RWPE2 (cell line): ENCODE results near the gene GALNT18.

Experiments
- ATAC-seq: fragments of 200-7000 bp; cut with Tn5 transposase; 3 replicates; pipeline ENCODE4 v1.9.1; 2021; ENCODE audit warnings: low read depth
- DNase-seq: peaks from one replicate; pipeline ENCODE4 v3.0.0-alpha.2; 2020; ENCODE audit warnings: low spot score
- H3K27ac ChIP-seq: fragments of 450-650 bp; 2 replicates; pipeline ENCODE4 v1.5.1; 2017; ENCODE audit warnings: mild to moderate bottlenecking; ENCODE audit not compliant: poor library complexity, severe bottlenecking
- H3K27me3 ChIP-seq: fragments of 250-450 bp; sonication (Bioruptor Pico); 2 replicates; pipeline ENCODE4 v1.5.1; 2021; ENCODE audit warnings: mild to moderate bottlenecking, moderate library complexity; ENCODE audit not compliant: insufficient read depth, poor library complexity, severe bottlenecking
- H3K36me3 ChIP-seq: fragments of 250-450 bp; sonication (Bioruptor Pico); 2 replicates; pipeline ENCODE4 v1.5.1; 2020; ENCODE audit warnings: low read depth, mild to moderate bottlenecking, moderate library complexity
- H3K4me1 ChIP-seq: fragments of 250-450 bp; sonication (Bioruptor Pico); 2 replicates; pipeline ENCODE4 v1.5.1; 2021; ENCODE audit warnings: mild to moderate bottlenecking, moderate library complexity; ENCODE audit not compliant: insufficient read depth, poor library complexity, severe bottlenecking
- H3K4me3 ChIP-seq: fragments of 250-450 bp; sonication (Bioruptor Pico); 2 replicates; pipeline ENCODE4 v1.5.1; 2021; ENCODE audit warnings: mild to moderate bottlenecking, moderate library complexity; ENCODE audit not compliant: severe bottlenecking
- H3K9me3 ChIP-seq: fragments of 250-450 bp; sonication (Bioruptor Pico); 2 replicates; pipeline ENCODE4 v1.5.1; 2021; ENCODE audit warnings: mild to moderate bottlenecking, moderate library complexity; ENCODE audit not compliant: severe bottlenecking
- TF ChIP-seq, protein P1 (sequence below): fragments of 450-650 bp; IDR thresholded peaks from one replicate; pipeline ENCODE4 v1.5.1; 2017; ENCODE audit warnings: mild to moderate bottlenecking, moderate library complexity; ENCODE audit not compliant: poor library complexity, severe bottlenecking

Gene GALNT18

DNA sequence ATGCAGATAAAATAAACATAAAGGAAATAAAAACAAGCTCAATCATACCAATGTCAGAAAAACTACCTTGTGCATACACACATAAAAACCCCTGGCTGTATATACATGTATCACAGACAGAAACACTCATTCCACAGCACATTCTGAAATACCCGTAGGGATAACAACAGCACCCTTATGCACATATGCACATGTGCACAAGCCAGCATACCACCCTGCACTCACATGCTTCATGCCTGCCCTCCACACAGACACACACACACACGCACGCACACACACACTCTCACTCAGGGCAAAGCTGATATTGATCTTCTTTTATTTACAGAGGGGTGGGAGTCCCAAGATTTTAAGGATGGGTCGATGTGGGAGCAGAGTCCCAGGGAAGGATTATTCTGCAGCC is 360.9 kb downstream of the GALNT18 start:
- H3K27ac ChIP-seq, result no peak overlapping the region
- H3K36me3 ChIP-seq, result no peaks in the 10 kb centered on the region
- no peak overlapping the region for H3K4me3 ChIP-seq
- H3K4me1 ChIP-seq, result no peaks in the 10 kb centered on the region
- H3K9me3 ChIP-seq, result no peaks in the 10 kb centered on the region
- ATAC-seq, result no peak
- no peak for DNase-seq
- TF ChIP-seq, protein P1, sequence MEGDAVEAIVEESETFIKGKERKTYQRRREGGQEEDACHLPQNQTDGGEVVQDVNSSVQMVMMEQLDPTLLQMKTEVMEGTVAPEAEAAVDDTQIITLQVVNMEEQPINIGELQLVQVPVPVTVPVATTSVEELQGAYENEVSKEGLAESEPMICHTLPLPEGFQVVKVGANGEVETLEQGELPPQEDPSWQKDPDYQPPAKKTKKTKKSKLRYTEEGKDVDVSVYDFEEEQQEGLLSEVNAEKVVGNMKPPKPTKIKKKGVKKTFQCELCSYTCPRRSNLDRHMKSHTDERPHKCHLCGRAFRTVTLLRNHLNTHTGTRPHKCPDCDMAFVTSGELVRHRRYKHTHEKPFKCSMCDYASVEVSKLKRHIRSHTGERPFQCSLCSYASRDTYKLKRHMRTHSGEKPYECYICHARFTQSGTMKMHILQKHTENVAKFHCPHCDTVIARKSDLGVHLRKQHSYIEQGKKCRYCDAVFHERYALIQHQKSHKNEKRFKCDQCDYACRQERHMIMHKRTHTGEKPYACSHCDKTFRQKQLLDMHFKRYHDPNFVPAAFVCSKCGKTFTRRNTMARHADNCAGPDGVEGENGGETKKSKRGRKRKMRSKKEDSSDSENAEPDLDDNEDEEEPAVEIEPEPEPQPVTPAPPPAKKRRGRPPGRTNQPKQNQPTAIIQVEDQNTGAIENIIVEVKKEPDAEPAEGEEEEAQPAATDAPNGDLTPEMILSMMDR, result no peak
- H3K27me3 ChIP-seq, result no peaks in the 10 kb centered on the region

DNA sequence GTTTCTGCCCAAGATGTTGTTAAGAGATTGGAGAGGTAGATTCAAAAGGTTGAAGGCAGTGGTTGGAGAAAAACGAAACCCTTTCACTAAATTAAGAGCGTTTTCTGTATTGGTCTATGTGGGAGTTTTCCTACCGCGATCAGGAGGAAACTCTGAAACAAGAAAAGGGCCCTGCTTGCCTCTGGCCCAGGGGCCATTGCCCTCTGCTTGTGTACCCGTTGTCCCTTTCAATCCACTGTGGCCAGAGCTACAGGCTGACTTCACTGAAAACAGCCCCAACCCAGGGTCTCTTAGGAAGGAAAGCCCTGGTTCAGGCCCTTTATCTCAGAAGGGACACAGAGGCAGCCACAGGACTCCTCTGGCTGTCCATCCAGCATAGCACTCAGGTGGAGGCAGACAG is 367.8 kb downstream of the GALNT18 start:
- no peaks in the 10 kb centered on the region for H3K9me3 ChIP-seq
- H3K27me3 ChIP-seq, result no peaks in the 10 kb centered on the region
- ATAC-seq, result no peak
- H3K27ac ChIP-seq, result no peak overlapping the region
- no peaks in the 10 kb centered on the region for H3K36me3 ChIP-seq
- no peak for DNase-seq
- H3K4me3 ChIP-seq, result no peak overlapping the region
- H3K4me1 ChIP-seq, result no peaks in the 10 kb centered on the region
- TF ChIP-seq, protein P1, result no peak

DNA sequence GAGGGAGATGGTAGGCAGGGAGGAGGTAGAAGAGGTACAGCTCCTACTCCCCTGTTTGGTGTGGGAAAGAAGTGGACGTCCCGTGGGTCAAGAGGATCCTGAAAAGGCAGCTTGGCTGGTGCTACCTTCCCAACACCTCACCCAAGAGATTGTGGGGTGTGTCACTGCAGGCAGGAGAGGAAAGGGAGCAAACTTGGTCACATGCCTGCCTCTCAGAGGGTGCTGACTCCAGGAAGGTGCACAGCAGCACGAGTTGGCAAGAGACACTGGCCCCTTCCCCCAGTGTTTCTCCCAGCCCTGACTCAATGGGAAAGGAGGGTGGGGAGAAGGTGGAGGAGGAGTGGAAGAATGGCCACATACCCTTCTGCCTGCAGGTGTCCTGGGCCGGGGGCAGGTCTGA is 368.3 kb downstream of the GALNT18 start:
- TF ChIP-seq, protein P1, result no peak
- ATAC-seq (no peak), DNase-seq (no peak)
- Histone ChIP-seq H3K27me3 (no peaks in the 10 kb centered on the region), H3K4me1 (no peaks in the 10 kb centered on the region), H3K4me3 (no peak overlapping the region), H3K9me3 (no peaks in the 10 kb centered on the region), H3K27ac (no peak overlapping the region), H3K36me3 (no peaks in the 10 kb centered on the region)

DNA sequence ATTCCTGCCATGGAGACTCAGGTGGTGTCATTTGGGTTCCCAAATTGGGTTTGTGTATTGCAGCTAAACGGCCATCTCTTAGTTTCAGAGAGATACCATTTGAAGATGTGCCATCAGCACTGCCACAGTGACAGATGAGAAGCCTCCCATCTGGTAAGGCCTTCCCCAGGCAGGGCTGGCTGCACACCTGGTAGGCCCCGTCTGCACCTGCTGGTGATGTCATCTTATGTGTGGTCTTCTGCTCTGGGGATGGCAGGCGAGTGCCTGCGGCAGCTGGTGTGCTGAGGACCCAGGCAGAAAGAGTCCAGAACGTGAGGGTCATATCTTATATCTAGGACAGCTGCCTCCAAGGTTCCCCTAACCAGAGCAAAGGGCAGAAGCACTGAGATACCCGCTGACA is 369.4 kb downstream of the GALNT18 start:
- DNase-seq (no peak), ATAC-seq (no peak)
- Histone ChIP-seq H3K36me3 (no peaks in the 10 kb centered on the region), H3K4me1 (no peaks in the 10 kb centered on the region), H3K27me3 (no peaks in the 10 kb centered on the region), H3K4me3 (no peak overlapping the region), H3K9me3 (no peaks in the 10 kb centered on the region), H3K27ac (no peak overlapping the region)
- TF ChIP-seq, protein P1, result no peak

DNA sequence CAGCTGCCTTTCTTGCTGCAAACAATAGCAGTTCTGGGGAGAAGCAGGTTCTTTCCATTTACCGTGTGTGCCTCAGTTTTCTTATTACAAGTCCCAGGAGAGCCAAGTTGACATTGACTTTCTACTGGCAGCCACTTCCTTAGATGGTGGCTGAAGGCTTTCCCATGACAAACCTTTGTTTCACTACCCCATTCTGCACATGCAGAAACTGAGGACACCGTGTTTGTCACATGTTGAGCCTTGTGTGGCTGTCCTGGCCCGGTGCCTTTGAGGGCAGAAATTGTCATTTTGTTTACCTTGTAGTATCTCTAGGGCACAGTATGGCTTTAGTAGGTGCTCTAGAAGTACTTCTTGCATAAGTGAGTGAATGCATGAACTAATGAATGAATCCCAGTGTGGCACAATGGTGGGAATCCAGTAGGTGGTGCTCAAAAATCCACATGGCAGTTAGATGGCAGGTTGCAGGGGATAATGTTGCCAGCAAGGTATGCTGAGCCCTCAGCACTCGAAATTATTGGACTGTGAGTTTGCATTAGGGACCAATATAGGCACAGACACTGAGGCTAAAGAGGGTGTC is 370.3 kb downstream of the GALNT18 start:
- ATAC-seq, result no peak
- TF ChIP-seq, protein P1, result no peak
- H3K9me3 ChIP-seq, result no peaks in the 10 kb centered on the region
- H3K4me1 ChIP-seq, result no peaks in the 10 kb centered on the region
- no peak overlapping the region for H3K4me3 ChIP-seq
- DNase-seq, result no peak
- H3K27me3 ChIP-seq, result no peaks in the 10 kb centered on the region
- H3K36me3 ChIP-seq, result no peaks in the 10 kb centered on the region
- no peak overlapping the region for H3K27ac ChIP-seq
